ENCODE measurements around the gene TBL3. TPM values are rescaled to one million over a fixed set of nuclear protein-coding genes. Genes with fewer than 3 reads are reported as not detected.
A peak's percentile ranks its signal among the peaks of the same experiment; 100 is the strongest.

TBL3 gene
- 52.0 TPM for polyA plus RNA-seq

DNA sequence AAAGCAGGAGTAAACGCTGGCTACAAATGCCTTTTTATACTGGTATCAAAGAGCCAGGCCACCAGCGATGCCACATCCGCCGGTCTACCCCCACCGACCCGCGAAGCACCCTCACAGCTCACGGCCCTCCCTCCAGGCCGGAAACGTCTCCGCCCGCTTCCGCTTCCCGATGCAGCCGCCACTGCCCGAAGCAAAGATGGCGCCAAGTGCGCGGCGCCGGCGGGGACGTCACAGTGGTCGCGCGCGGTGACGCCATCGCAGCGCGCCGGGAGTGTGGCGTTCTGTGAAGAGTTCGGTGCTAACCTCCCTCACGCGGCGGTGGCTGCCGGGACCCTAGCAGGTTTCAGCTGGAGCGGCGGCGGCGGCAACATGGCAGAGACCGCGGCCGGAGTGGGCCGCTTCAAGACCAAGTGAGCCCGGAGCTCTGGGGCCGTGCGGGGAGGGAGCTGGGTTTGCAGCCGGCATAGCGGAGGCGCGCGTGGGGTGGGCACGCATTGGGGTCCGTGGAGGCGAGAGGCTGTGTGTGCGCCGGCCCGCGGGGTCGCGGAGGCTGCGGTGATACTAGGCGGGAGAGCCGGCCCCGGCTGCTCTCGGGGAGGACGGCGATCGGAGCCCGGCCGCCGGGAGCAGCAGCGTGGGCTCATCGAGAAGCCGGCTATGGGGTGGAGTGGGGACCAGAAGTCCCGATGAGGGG, at the start of gene TBL3:
TSS of gene TBL3 (plus strand) at position 258 of the 694 bp plus-strand sequence. CDS start at position 370, 112 bp downstream.
- H3K9me3 Mint-ChIP-seq: no peaks in the 10 kb centered on the region
- H3K27ac Mint-ChIP-seq: peak within 1 kb of the TSS; percentile 95 to 99 (median 98)
- peaks cover 3% of the 10 kb centered on the region for H3K36me3 Mint-ChIP-seq
- H3K27me3 Mint-ChIP-seq: no peaks in the 10 kb centered on the region
- H3K4me3 Mint-ChIP-seq: peak within 1 kb of the TSS; percentile 93 to 99 (median 97)
- H3K4me1 Mint-ChIP-seq: peaks cover 9 to 12% (median 12%) of the 10 kb centered on the region in 3 donors

DNA sequence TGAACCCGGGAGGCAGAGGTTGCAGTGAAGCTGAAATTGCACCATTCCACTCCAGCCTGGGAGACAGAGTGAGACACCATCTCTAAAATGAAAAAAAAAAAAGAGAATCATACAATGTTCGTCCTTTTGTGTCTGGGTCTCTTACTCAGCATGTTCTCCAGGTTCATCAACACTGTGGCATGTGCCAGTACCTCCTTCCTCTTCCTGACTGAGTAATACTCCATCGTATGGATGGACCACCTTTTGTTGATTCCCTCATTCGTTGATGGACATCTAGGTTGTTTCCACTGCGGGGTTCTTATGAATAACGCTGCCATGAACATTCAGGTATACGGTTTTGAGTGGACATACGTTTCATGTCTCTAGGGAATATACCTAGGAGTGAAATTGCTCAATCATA, 49.5 kb upstream of the TBL3 start:
- Mint-ChIP-seq H3K9me3 (peaks cover 0 to 3% (median 2%) of the 10 kb centered on the region in 3 donors), H3K36me3 (peaks cover 2% of the 10 kb centered on the region), H3K27ac (no peak overlapping the region), H3K4me1 (peaks cover 0 to 4% (median 0%) of the 10 kb centered on the region in 3 donors), H3K27me3 (peaks cover 34% of the 10 kb centered on the region), H3K4me3 (peak overlapping the region in 1 of 4 donors; percentile 40)

DNA sequence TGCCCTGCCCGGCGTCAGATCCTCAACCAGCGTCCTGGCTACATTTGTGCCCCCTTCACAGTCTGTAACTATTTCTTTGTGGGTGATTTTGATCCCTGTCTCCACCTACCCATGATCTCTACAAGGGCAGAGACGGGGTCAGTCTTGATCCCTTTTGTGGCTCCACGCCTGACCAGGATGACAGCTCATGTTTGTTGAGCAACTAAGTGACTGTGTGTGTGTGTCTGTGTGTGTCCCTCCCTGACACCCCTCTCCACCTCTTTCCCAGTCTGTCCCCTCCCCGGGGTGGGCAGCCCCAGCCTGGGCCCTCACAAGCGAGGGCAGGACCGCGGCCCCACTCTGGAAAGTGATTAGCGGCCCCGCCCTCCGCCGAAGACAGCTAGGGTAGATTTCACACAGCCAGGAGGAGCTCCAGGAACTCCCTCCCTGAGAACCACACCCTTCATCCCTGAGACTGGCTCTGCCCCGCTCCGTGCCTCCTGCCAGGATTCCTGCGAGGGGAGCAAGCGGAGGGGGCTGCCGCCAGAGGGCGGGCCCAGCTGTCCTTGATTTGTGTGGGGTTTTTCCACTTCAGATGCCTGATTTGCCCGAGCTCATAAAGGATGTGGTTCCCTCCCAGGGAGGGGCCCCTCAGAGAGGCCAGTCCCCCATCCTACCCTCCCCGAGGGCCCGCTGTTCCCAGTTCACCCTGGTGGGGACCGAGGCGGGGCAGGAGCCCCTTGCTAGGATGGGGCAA, 48.4 kb upstream of the TBL3 start:
- Mint-ChIP-seq H3K27me3 (peaks cover 33% of the 10 kb centered on the region), H3K27ac (no peak overlapping the region), H3K4me1 (peaks cover 0 to 4% (median 0%) of the 10 kb centered on the region in 3 donors), H3K9me3 (peaks cover 0 to 3% (median 2%) of the 10 kb centered on the region in 3 donors), H3K36me3 (peaks cover 2% of the 10 kb centered on the region), H3K4me3 (no peak overlapping the region)

- peaks cover 33% of the 10 kb centered on the region for H3K27me3 Mint-ChIP-seq
- H3K9me3 Mint-ChIP-seq: peaks cover 0 to 3% (median 2%) of the 10 kb centered on the region in 3 donors
- no peak overlapping the region for H3K27ac Mint-ChIP-seq
- H3K4me3 Mint-ChIP-seq: no peak overlapping the region
- peaks cover 2% of the 10 kb centered on the region for H3K36me3 Mint-ChIP-seq
- peaks cover 1 to 4% (median 2%) of the 10 kb centered on the region in 3 donors for H3K4me1 Mint-ChIP-seq
Observed at GRCh38 chr16:1924095-1924494, 47.8 kb upstream of the TBL3 start.

- Mint-ChIP-seq H3K27me3 (peaks cover 22% of the 10 kb centered on the region), H3K9me3 (peaks cover 0 to 3% (median 2%) of the 10 kb centered on the region in 3 donors), H3K4me3 (no peak overlapping the region), H3K4me1 (peaks cover 2 to 4% (median 3%) of the 10 kb centered on the region in 3 donors), H3K27ac (no peak overlapping the region), H3K36me3 (peaks cover 2% of the 10 kb centered on the region)
Observed at GRCh38 chr16:1926271-1926670, 45.6 kb upstream of the TBL3 start.

DNA sequence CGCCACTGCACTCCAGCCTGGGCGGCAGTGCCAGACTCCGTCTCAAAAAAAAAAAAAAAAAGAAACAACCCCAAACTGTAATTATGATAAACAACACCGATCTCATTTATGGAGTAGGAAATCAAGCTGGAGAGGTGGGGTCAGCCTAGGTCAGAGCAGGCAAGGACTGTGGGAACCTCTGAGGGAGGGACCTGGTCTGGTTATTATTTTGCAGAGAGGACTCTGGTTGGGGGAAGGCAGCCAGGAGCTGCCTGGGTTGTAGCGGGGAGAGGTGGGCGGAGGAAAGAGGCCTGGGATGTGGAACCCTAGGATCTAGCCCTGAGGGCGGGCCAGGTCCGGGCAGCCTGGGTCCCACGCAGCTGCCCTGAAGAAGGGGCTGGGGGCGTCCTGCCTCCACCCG, 42.7 kb upstream of the TBL3 start:
- Mint-ChIP-seq H3K4me3 (peak overlapping the region in 3 of 4 donors; percentile 35 to 86 (median 70)), H3K27me3 (peaks cover 8% of the 10 kb centered on the region), H3K9me3 (no peaks in the 10 kb centered on the region), H3K36me3 (no peaks in the 10 kb centered on the region), H3K27ac (peak overlapping the region in 1 of 3 donors; percentile 44), H3K4me1 (peaks cover 0 to 3% (median 2%) of the 10 kb centered on the region in 3 donors)

- peaks cover 2% of the 10 kb centered on the region for H3K27me3 Mint-ChIP-seq
- H3K9me3 Mint-ChIP-seq: no peaks in the 10 kb centered on the region
- H3K4me1 Mint-ChIP-seq: peaks cover 0 to 3% (median 2%) of the 10 kb centered on the region in 3 donors
- no peaks in the 10 kb centered on the region for H3K36me3 Mint-ChIP-seq
- H3K4me3 Mint-ChIP-seq: peak overlapping the region in 2 of 4 donors; percentile 33 to 77
- no peak overlapping the region for H3K27ac Mint-ChIP-seq
Observed at GRCh38 chr16:1929578-1930337, 42.1 kb upstream of the TBL3 start.

DNA sequence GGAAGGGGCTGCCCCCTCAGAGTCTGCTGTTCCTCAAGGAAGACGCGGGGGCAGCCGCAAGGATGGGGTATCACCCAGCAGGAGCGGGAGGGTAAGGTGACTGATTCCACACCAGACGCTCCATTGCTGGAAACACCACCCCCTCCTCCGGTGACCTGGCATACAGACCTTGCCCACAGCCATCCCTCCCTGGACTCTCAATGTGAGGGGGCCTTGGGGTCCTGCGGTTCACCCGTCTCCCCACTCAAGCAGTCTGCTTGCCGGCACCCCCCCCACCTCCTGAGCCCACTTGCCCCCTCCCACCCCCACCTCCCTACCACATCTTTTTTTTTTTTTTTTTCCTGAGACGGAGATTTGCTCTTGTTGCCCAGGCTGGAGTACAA, 41.5 kb upstream of the TBL3 start:
- Mint-ChIP-seq H3K27ac (peak overlapping the region in 1 of 3 donors; percentile 16), H3K36me3 (no peaks in the 10 kb centered on the region), H3K4me1 (peaks cover 0 to 3% (median 2%) of the 10 kb centered on the region in 3 donors), H3K27me3 (no peaks in the 10 kb centered on the region), H3K9me3 (no peaks in the 10 kb centered on the region), H3K4me3 (no peak overlapping the region)

DNA sequence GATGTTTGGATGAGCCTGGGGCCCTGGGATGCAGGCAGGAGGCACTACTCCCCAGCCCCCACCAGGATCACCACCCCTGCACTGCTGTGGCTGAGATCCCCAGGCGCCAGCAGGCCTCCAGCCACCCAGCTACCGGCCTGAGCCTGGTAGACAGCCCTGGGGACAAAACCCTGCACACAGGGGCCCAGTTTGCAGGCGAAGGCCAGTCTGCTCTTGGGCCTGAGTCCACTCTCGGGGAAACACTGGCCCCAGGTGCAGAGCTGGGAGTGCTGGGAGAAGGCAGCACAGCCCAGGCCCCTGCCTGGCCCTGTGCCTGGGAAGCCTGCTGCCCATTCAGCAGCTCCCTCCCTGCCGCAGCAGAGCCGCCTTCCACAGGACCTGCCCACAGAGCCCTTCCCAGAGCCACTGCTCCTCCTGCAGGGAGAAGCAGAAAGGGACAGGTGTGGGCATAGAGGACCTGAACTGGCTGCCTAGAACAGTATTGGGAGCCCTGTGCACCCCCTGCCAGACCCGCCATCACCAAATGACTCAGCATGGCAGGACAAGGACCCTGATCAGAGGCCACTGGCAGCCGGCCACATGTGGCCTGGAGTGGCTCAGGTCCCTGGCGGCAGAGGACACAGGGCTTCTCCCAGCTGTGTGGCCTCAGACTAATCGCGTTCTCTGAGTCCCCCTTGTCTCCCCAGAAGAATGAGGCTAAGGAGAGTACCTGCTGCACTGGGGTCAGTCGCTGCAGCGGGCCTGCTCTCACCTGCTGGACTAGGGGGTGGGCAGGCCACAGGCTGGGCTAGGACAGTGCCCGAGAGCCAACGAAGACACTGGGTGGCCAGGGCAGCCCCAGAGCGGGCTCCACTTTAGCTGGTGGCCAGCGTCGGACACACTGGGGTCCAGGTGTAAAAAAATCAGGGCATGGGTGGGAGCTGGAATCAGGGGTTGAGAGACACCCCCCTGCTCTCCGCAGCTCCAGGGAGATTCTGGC, 39.5 kb upstream of the TBL3 start:
- no peaks in the 10 kb centered on the region for H3K36me3 Mint-ChIP-seq
- peaks cover 0 to 1% (median 0%) of the 10 kb centered on the region in 3 donors for H3K9me3 Mint-ChIP-seq
- peaks cover 0 to 3% (median 2%) of the 10 kb centered on the region in 3 donors for H3K4me1 Mint-ChIP-seq
- no peaks in the 10 kb centered on the region for H3K27me3 Mint-ChIP-seq
- H3K4me3 Mint-ChIP-seq: no peak overlapping the region
- H3K27ac Mint-ChIP-seq: no peak overlapping the region

- no peaks in the 10 kb centered on the region for H3K27me3 Mint-ChIP-seq
- peaks cover 0 to 1% (median 0%) of the 10 kb centered on the region in 3 donors for H3K9me3 Mint-ChIP-seq
- H3K36me3 Mint-ChIP-seq: no peaks in the 10 kb centered on the region
- no peak overlapping the region for H3K4me3 Mint-ChIP-seq
- H3K4me1 Mint-ChIP-seq: peaks cover 0 to 3% (median 2%) of the 10 kb centered on the region in 3 donors
- peak overlapping the region in 1 of 3 donors; percentile 39 for H3K27ac Mint-ChIP-seq
Observed at GRCh38 chr16:1933097-1933661, 38.7 kb upstream of the TBL3 start.

DNA sequence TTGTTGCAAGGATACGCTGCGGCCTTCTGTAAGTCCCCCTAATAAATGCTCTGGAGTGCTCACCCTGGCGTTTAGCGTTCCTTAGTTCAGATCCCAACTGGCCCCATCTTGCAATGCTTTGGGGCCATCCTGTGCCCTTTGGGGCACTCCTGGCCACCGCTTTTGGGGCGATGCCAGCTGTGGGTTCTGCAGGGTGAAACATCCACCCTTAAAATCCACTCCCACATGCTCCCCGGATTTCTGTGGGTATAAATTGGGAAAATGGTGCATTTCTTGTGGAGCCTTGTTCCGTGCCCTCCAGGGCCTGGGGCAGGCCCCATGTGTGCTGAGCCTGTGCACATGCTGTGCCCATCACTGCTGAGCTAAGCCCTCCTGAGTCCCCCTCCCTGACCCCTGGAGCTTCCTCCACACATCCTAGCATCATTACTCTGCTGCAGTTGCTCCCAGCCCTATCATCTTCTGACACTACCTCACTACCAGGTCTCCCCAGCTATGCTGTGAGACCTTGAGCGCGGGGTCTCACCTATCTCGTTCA, 34.8 kb upstream of the TBL3 start:
- no peaks in the 10 kb centered on the region for H3K36me3 Mint-ChIP-seq
- H3K9me3 Mint-ChIP-seq: peaks cover 0 to 1% (median 0%) of the 10 kb centered on the region in 3 donors
- no peaks in the 10 kb centered on the region for H3K27me3 Mint-ChIP-seq
- no peak overlapping the region for H3K4me3 Mint-ChIP-seq
- H3K27ac Mint-ChIP-seq: no peak overlapping the region
- H3K4me1 Mint-ChIP-seq: peaks cover 0 to 2% (median 2%) of the 10 kb centered on the region in 3 donors

DNA sequence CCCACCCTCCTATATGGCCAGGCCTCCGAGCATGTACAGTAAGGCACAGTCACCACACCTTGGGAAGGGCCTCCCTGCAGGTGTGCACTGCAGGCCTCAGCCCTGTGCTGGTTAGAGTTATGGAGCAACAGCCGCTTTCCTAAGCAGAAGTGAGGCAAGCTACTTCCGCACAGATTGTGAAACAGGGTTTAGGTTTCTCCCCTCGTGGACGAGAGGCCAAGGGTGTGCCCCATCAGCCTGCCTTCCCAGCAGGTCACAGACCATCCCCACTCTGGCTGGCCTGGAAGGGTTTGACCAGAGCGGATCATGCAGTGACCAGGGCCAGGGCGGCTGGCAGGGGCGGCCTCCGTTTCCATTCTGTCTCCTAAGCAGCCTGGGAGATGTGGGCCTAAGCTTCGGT, 33.5 kb upstream of the TBL3 start:
- peaks cover 0 to 1% (median 0%) of the 10 kb centered on the region in 3 donors for H3K9me3 Mint-ChIP-seq
- H3K27me3 Mint-ChIP-seq: no peaks in the 10 kb centered on the region
- H3K4me1 Mint-ChIP-seq: peaks cover 2 to 5% (median 4%) of the 10 kb centered on the region in 3 donors
- H3K27ac Mint-ChIP-seq: no peak overlapping the region
- no peak overlapping the region for H3K4me3 Mint-ChIP-seq
- H3K36me3 Mint-ChIP-seq: no peaks in the 10 kb centered on the region

- Mint-ChIP-seq H3K9me3 (peaks cover 0 to 1% (median 0%) of the 10 kb centered on the region in 3 donors), H3K27ac (no peak overlapping the region), H3K27me3 (no peaks in the 10 kb centered on the region), H3K4me3 (no peak overlapping the region), H3K36me3 (no peaks in the 10 kb centered on the region), H3K4me1 (peaks cover 2 to 7% (median 5%) of the 10 kb centered on the region in 3 donors)
Observed at GRCh38 chr16:1938910-1939309, 32.9 kb upstream of the TBL3 start.
